HG02610 (cell line): ENCODE results near the gene C3orf80.
A peak's percentile ranks its signal among the peaks of the same experiment; 100 is the strongest.
"Not testable (repeated sequence)": the region's sequence is repeated elsewhere in the genome, so short reads cannot be mapped to it uniquely, and the experiment has no call there.

Experiments
- ATAC-seq: cut with Tn5 transposase; IDR thresholded peaks from one replicate; pipeline ENCODE4 v1.9.1; 2021; ENCODE audit warnings: mild to moderate bottlenecking, moderate library complexity; ENCODE audit not compliant: unreplicated experiment

Gene C3orf80

DNA sequence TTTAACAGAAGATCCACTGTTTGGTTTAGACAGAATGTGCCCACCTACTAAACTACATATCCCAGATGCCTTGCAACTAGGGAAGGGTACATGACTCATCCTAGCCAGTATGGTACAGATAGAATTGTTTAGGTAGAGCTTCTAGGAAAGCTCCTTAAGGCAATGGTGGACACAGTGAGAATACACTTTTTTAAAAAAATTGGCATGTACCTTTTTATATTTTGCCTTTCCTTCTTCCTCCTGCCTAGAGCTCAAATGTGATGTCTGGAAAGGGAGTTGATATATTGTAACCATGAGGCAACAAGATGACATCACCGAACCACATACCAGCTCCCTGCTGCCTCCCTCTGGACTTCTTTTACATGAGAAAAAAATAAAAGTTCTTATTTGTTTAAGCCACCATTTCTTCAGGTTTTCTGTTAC is 14.4 kb upstream of the C3orf80 start:
- ATAC-seq: no peak

DNA sequence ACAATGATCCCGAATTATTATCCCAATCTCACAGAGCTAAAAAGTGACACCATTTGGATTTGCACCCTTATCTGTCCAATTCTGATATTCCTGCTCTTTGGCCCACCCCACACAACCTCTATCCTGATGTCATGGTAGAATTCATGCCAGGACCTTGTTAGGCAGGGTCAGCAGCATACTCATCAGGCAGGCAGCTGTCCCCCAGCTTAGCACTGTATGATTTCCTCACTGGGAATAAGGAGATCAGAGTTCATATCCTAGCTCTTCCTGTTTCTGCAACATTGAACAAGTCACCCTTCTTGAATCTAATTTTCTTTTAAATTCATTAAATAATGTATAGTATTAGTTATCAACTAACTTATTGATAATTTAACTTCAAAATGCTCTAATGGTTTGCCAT is 12.0 kb upstream of the C3orf80 start:
- ATAC-seq: no peak

DNA sequence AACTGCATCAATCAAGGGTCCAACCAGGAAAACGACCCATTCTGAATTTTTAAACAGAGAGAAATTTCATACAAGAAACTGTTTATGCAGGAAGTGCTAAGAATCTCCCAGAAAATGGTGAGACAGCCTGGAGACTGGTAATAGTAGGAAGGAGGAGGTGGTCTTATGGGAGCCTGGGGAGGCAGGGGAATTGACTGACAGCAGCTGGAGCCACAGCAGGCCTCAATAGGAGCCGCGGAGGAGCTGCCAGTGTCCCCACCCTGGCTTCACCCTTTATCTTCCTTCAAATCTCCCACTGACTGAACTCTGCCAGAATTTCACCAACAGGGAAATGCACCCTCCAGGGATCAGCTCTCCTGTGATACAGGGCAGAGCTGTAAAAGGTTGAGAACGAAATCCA is 7.5 kb upstream of the C3orf80 start:
- ATAC-seq: no peak

DNA sequence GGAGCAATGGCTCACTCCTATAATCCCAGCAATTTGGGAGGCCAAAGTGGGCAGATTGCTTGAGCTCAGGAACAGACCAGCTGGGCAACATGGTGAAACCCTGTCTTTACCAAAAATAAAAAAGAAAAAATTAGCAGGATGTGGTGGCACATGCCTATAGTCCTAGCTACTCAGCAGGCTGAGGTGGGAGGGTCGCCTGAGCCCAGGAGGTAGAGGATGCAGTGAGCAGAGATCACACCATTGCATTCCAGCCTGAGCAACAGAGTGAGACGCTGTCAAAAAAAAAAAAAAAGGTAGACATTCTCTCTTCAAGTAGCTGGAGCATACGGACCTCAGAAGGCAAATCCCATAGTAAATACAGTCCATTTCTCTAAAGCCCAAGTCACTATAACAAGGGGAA is 7.1 kb upstream of the C3orf80 start:
- no peak for ATAC-seq

DNA sequence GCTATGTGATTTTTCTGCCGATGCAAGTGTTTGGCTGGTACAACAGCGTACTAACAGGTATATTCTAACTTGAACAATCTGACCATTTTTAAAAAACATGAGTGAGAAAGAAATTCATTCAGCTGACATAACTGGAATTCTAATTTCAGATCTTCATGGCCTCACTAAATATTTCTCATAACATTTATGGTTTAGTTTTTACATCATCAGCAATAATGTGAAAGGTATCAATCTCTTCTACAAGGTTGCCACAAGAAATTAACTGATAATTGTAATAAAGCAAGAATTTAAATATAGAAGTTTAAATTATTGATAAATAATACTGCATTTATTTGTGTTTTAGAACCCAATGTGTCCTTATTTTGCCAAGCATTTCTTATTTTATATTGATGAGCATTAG is 5.2 kb upstream of the C3orf80 start:
- ATAC-seq: no peak

DNA sequence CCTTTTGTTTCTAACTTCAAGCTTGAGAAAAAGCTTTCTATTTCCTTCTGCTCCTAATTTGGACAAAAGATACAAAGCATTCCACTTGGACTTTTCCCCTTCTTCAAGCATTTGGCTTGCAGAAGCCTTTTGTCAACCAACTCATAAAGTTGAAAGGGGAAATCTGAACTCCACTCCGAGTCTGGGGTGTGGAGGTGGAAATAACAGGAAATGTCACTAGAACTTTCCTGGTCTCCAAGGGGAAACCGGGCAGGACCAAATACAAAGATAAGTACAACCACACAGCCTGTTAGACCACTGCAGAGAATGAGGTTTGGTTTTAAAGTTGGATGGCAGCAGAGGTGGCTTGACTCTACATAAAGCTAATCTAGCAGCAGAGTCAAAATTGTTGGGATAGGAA is 4.2 kb upstream of the C3orf80 start:
- no peak for ATAC-seq

DNA sequence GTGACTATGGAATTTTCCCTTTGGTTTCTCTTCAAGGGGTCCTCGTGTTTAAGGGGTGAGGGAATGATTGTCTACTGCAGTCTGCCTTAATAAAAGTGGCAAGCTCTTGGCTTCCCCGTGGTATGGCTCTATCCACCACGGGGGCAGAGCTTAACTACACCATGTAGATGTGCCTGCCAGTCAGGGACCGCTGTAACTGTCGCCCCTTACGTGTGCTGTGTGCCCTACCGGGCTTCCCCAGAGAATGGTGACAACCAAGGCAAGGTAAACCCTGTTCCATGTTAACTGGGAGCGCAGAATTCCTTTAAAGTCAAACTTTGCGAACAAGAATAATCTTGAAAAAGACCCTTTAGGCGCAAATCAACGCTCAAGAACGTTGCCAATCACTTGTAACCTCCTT is 966 bp upstream of the C3orf80 start:
- no peak for ATAC-seq

DNA sequence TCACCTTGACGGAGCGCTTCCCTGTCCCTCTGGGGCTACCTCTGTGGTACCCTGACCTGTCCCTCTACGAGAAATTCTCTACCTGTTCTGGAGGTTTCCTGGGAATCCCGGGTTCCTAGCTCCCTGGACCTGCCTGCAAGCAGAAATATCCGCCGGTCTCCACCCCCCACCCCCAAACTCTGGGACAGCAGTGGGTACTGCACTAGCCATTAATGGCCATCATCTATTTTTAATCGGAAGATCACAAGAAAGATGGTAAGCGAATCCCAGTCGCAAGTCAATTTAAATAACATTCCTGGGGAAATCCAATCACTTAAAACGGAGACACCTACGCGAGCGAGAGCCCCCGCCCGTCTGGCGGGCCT is 429 bp upstream of the C3orf80 start:
- no peak for ATAC-seq

DNA sequence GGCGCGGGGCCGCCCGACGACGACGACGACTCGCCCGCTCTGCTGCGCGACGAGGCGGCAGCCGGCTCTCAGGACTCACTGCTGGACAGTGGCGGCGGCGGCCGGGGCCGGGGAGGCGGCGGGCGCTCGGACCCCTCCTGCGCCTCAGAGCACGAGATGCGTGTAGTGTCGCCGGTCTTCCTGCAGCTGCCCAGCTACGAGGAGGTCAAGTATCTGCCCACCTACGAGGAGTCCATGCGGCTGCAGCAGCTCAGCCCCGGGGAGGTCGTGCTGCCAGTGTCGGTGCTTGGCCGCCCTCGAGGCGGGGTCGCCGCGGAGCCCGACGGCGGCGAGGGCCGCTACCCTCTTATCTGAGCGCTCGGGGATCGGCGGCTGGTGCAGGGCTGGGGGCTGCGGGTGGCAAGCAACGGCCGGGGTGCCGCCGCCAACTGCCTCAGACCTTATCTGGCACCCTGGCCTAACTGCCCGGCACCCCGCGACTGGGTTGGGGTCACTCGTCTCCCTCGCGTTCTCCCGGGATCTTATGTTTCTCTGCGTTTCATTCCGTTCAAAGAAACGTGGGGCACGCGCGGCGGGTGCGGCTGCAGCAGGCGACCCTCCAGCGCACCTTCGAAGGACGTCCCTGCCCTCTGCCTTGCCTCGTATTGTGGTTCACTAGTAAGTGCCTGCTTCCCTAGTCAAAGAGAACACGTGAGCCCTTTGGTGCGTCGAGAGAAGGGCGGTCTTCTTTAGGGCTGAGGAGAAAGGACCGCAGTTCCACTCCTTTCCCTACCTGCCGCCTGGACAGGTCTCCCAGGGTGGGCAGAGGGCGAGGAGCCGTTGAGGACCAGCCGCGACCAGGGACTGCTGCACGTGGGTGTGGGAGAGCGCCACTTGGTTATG is 1.0 kb downstream of the C3orf80 start:
- ATAC-seq: peak; percentile 18

DNA sequence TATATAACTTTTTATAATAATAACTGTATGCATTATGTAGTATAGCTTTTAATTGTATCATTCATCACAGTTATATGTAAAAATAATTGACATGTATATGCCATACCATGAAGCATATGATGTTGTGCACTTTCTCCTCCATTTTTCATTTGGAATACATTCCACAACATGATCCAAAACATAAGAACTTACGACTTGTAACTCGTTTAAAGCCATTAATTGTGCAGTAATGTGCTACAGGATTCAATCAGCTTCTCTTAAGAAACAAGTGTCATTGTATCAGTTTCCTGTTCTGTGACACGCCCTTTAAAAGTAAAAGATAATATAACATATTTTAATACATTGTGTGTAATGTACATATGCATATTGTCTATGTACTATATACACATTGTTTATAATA is 2.2 kb downstream of the C3orf80 start:
- no peak for ATAC-seq

DNA sequence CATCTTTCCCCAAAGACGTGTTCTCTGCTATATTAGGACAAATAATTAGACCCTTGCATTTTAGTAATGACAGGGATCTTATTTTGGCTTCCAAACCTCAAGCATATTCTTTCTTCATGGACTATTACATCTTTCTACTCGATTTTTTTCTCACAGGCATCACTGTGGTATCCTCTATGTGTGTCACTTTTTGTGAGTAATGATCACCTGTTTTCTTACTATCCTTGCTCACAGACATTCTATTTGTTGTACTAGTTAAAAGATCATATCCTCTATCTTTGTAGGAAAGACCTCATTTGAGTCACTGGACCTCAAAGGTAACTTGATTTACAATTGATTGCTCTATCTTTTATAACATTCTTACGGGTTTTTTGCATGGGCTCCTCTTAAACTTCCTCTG is 6.8 kb downstream of the C3orf80 start:
- ATAC-seq: no peak

DNA sequence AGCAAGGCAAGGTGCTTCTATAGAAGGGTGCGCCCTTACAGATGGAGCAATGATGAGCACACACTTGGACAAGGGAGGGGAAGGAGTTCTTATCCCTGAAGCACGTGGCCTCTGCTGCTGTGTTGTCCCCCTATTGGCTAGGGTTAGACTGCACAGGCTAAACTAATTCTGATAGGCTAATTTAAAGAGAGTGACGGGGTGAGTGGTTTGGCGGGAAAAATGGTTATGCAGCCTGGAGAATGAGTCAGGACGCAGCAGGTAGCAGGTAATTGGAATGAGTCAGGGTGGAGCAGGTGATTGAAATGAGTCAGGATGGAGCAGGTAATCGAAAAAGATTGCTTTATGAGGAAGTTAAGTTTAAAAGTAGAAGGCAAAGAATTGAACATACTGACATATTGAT is 15.5 kb downstream of the C3orf80 start:
- not testable (repeated sequence) for ATAC-seq

DNA sequence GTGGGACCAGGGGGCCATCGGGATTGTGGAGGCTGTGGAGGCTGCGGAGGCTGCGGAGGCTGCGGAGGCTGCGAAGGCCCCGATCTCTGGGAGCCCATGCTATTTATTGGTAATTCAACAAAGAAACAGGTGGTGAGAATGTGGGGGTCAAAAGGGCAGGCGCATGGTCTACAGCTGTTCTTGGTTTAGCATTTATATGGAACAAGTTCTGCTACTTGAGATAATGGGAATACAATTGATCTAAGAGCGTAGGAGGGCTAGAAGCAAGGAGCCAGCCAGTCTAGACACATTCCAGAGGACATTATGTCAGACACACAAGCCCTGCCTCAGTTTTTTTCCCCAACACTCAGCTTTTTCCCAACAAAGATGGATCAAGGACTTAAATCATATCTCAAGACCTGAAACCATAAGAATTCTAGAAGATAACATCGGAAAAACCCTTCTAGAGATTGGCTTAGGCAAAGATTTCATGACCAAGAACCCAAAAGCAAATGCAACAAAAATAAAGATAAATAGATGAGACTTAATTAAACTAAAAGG is 20.1 kb downstream of the C3orf80 start:
- no peak for ATAC-seq

DNA sequence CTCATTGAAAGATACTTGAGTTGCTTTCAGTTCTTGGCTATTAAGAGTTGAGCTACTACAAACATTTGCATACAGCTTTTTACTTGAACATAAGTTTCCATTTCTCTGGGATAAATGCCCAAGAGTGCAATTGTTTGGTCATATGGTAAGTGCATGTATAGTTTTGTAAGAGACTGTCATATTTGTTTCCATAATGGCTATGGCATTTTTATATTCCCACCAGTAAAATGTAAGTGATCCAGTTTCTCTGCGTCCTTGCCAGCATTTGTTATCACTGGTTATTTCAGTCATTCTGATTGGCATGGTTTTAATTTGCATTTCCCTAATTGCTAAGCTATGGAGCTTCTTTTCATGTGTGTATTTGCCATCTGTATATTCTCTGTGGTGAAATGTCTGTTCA is 22.5 kb downstream of the C3orf80 start:
- no peak for ATAC-seq

DNA sequence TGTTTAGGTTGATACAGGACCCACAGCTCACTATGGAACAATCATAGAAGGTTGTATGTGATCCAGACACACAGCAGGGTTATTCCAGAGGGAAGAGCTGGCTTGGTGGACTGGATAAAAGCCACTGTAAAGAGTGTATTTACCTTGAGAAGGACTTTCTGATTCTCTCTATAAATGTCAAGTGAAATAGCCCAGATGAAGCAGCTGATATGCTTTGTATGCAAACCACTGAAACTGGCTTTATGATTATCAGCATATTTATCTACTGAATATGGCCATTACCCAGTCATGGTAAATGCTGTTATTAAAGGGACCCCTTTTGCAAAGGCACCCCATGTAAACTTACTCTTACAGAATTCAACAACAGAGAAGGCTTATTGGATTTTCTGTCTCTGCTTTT is 28.1 kb downstream of the C3orf80 start:
- ATAC-seq: no peak

DNA sequence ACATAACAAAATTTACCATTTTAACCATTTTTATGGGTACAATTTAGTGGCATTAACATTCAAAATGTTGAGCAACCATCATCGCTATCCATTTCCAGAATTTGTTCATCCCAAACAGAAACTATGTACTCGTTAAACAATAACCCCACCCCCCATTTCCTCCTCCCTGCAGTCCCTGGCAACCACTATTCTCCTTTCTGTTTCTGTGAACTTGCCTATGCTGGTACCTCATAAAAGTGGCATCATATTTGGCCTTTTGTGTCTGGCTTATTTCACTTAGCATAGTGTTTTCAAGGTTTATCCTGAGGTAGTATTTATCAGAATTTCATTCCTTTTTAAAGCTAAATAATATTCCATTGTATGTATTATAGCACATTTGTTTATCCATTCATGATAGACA is 32.4 kb downstream of the C3orf80 start:
- no peak for ATAC-seq

DNA sequence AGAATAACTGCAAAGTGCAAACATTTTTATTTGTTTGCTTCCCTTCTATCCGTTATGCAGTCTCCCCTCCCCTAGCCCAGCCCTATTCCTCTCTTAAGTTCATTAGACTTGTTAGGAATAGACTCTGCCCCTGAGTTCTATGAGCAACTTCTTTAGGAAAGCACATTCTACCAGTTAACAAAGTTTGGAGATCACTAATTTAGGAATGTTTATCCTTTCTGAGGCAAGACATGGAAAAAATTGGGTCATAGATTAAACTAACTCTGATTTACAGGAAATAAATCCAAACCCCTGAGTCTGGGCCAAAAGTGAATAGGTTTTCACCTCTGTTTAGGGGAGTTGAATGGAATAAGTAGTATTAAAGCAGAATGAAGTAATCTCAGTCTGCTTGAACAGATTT is 34.4 kb downstream of the C3orf80 start:
- ATAC-seq: no peak

DNA sequence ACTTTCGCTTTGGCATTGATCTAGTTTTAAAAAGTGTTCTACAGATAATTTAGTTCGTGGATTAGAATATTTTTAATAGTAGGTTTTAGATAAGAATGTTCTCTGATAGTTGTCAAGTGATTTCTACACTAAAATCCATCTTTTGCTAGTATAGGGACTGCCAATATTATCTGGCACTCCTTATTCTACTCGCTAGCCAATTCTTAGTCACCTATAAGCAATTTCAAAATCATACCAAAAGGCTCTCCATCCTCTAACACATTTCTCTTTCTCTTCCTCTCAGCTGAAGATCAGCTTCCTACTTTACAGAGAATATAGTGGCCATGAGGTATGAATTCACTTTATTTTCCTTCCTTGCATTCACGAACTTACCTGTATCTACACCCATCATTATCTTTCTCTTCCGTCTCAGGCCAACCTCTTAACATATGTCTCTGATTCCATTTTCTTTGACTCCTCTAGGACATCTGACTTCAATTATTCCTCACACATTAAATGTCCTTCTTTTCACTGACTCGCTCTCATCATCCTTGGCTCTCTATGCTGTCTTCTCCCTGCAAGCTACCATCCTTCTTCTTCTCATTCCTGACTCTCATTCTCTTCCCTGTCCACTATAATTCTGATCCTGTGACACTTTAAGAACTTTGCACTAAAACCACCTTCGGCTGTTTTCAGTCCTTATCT is 35.5 kb downstream of the C3orf80 start:
- ATAC-seq: no peak

DNA sequence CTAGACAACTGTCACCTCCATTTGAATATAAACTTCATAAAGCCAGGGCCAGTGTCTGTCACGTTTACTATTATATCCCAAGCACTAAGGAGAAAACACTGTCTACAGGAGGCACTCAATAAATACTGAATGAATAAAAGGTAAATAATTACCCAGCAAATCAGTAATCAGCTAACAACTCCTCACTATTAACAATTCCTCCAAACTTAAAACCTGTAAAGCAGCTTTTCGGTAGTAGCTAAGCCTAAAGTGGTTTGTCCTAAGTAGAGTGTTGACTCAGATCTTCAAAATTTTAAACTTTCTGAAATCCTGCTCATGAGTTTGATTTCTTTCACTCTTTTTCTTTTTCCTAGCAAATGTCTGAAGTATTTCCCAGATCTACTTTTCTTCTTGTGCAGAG is 39.9 kb downstream of the C3orf80 start:
- ATAC-seq: no peak
